ENCODE data around the gene GNAQ.

Gene GNAQ

DNA sequence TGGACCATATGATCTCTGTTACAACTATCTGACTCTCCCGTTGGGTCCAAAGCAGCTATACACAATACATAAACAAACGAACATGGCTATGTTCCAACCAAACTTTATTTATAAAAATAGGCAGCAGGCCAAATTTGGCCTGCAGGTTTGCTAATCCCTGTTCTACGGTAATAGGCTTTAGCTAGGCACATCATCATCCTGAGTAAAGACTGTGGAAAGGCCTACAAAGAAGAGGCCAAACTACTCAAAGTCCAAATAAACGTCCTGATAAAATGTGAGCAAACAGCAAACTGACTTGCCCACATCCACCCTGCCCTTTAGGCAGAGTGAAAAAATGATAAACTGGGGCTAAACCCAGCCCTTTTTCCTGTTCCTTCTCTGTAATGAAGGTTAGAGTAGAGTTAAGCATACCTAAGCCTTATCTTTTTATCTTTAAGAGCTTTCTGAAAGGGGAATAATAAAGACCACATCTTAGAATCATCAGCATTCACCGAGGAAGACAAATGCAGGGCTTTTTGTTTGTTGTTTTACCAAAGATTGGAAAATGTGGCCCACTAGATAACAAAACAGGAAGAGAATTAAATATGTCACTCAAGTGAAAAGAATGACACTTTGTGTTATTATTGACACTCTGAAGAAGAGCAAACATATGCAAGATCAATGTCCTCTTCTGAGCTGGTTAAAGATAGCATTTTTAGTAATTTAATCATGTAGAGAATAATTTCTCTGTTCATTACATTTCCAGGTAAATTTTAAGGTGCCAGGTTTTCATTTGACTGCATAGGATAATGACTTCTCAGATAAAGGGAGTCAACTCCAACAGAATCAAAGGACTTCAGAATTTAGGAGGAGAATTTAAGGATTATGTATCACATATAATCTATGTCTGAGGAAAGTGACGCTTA is 223.5 kb downstream of the GNAQ start:
- DNase-seq: no peak

DNA sequence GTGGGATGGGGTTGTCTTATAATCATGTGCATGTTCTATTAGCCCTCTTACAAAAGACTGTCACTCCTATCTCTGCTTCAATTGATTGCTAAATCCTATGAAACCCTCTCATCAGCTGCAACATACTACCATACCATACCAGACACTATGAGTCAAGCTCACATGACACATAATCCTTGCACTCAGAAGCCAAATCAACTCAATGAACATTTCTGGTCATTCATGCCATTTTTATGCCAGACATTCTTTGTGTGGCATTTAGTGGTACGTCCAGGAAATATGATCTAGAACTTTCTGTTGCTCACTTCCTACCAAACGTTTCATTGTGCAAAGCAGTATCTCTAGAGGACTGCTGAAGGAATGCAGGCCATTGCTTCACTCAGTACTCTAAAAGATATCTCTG is 224.3 kb downstream of the GNAQ start:
- DNase-seq: no peak

DNA sequence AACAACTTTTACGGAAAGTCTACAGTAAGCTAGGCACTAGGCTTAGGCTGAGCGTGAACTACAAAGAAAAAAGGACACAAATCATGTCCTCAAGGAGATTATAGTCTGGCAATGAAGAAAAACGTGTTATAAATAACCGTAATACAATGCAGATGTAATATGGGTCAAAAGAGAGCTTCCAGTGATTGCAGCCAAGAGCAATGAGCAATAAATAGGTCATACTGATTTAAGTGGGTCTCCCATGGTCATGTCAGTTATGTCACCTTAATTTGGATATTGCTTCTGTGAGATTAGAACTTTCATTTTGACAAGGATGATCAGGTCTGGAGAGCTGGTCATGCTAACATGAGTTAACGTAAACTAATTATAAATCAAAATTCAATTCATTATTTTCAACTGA is 224.9 kb downstream of the GNAQ start:
- DNase-seq: no peak

DNA sequence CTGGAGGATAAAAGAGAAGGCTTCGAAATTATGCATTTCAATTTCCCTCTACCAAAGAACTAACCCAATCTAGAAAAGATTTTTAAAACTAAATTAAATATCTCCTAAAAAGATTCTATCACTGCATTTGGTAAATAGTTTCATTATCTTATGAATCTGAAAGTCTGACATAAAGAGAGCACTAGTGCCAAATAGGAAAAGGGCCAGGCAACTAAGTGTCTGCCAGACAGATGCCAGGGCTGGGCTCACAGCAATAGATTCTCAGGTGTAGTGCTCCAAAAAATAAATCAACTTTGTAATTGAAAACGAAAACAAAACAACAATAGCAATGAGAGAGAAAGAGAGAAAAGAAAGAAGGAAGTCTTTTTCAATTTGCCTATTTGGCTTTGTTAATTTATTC is 225.8 kb downstream of the GNAQ start:
- no peak for DNase-seq

DNA sequence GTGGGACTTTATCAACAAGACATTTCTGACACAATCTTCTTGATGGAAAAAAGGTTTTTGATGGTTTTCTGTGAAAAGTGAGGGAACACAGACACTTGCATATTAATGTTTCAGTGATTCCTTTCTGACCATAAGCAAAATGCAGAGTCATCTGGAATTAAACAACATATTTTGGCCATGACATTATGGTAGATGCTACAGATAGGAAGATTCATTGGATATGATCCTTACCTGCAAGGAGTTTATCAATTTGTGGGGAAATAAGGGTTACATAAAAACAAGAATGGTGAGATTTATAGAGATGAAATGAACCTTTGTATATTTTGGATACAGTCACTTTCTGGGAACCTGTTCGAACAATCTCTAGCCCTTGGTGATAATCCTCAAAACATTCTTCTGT is 228.2 kb downstream of the GNAQ start:
- DNase-seq: no peak

DNA sequence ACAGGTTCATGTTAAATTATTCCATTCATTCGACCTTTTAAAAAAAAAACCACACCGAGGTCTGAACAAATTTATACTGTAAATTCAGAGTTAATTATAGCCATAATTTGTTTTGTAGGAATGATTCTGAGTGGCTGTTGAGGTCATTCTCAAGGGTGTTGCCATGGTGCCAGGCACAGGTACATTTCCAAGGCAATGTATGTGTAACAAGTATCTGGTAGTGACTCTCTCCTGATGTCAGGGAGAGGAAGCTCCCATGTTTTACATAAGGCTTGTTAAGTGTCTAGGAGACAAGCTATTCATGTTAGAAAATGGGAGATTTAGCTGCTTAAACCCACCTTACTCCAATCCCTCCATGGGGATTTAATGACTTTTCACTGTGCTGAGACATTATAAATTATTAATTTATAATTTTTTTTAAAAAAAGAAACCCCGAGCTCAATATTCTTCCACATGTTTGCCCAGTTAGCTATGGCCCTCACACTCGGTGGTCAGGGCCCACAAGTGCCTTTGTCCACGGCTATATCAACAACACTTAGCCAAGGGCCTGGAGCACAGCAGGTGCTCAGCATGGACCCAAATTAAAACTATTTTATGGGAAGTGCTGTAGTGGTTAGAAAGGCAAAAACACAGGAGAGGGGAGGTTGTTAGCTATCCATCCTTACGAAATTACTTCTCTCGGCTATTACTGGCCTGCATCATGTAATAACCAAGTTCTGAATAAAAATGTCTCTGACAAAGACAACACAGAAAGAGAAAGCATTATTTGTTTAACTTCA is 228.9 kb downstream of the GNAQ start:
- DNase-seq: no peak

DNA sequence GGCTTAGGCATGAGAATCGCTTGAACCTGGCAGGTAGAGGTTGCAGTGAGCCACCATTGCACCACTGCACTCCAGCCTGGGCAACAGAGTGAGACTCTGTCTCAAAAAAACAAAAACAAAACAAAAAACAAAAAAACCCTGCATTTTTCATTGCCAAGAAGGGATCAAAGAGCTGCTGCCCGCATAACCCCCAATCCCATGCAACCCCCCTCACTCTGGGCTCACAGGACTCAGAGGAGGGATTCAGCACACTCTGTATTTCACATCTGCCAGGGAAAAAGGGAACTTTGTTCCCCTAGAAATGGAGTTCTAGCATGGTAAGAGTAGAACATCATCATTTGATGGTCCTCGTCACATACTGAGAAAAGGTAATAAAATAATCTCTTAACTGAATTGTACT is 229.5 kb downstream of the GNAQ start:
- no peak for DNase-seq

DNA sequence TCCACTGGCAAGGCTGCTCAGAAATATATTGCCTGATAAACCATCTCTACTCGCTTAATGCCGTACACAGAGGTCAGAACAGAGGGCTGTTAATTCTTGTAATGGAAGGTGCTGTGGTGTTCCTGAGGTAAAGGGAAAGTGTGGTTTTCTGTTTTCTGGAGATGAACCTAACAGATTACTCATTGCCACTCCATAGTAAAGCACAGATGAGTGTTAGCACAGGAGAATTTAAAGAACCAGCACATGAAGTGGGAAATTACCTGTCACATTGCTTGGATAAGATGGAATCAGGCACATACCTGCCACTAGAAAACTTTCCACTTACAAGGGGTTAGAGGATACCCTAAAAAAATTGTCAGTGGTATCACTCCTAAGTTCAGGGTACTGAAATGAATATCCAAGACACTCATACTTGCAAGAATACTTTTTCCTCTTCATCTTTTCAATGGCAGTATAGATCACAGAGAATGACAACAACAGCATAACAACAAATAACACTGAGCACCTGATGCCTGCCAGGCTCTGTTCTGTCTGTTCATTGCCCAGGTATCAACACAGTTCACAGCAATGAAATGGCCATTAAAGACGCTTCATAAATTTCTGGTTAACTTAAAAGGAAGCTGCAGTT is 230.6 kb downstream of the GNAQ start:
- DNase-seq: no peak

DNA sequence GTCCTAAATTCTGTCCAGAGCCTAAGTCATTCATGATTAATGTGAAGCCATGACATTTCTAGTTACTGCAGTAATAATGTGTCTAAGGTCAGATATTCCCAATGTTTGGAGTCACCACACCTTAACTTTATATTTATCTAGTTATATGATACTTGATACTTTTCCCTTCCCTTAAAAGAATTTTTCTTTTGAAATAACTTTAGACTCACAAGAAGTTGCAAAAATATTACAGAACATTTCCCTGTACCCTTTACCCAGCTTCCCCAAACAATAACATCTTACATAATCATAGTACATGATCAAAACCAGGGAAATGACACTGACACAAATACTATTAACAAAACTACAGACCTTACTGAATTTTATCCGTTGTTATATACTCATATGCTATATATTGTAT is 233.5 kb downstream of the GNAQ start:
- no peak for DNase-seq

DNA sequence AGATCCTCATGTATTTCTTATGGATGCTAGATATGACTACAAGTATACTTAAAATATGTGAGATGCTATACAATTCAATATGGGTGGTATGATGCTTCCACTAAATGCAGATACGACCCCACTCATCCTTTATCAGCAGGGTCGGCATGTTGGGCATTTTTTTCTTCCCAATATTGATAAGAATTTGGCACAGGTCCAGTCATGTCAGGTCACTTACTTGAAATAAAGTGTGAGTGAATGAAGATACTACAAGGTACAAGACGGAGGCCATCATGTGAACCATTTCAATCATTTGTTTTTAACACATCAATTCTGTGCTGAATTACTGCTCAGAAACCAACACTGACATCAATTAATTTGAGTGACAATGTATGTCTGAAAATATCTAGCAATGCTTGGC is 236.6 kb downstream of the GNAQ start:
- DNase-seq: no peak

DNA sequence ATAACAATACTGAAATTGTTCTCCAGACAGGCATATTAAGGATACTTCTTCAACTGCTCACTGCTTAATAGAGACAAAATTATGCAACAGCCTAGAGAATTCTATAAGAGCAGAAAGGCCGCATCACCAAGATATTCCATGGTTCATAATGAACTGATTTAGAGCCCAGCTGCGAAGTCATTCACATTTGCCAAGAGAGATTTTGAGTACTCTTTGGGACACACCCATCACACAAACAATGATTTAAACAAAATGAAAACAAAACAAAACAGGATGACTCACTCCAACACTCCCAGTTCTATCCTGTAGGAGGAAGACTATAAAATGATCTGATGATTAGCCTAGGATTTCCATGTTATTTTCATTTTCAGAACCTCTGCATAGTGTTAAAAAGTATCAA is 237.8 kb downstream of the GNAQ start:
- DNase-seq: no peak

DNA sequence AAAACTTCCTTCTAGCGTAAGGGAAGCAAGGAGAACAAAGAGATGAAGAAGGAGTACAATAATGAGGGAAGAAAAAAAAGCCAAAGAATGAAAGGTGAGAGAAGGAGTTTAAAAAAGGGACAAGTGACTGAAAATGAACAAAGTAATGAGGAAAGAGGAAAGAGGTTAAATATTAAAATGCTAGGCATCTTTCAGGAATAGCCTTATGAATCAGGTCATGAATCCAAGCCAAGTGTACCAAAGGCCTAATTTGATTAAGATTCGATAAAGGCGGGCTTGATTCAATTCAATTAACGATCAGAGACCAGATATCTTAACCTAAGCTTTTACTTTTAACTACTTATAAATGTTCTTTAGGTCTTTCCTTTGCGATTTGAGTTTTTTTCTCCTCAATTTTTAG is 241.7 kb downstream of the GNAQ start:
- no peak for DNase-seq

DNA sequence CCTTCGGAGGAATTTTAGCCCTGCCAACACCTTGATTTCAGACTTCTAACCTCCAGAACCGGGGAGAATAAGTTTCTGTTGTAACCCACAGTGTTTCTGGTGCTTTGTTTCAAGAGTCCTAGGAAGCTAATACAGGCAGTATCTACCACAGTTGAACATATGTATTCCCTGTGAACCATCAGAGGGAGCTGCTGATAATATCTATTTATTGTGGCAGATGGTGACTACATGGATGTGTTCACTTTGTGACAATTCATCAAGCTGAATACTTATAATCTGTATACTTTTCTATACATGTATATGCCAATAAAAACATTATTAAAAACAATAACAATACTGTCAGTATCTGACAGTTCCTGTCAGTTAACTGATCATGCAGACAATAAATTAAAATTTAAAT is 246.3 kb downstream of the GNAQ start:
- no peak for DNase-seq

DNA sequence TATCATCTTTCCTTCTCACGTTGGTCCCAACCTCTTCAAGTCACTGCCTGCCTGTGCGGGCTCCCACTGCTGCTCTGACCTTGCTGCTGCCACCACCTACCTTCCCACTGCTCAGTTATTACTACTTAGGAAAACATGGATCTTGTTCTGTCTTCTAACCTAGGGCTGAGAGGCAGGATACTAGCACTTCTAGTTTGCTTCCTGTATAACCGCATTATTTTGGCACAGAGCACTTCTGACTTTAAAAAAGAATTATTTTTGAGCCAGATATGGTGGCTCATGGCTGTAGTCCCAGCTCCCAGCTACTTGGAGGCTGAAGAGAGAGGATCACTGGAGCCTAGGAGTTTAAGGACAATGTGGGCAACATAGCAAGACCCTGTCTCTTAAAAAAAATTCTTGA is 248.1 kb downstream of the GNAQ start:
- no peak for DNase-seq

DNA sequence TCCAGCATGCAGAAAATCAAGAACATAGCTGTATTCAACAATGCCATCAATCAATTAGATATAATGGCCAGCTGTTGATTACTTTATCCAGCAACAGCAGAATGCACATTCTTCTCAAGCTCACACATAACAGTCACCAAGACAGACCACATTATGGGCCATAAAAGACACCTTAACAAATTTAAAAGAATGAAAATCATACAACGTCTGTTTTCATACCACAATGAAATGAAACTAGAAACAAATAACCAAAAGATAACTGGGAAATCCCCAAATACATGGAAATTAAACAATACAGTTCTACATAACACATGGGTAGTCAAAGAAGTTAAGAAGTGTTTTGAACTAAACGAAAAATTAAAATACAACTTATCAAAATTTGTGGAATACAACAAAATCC is 252.6 kb downstream of the GNAQ start:
- DNase-seq: no peak

DNA sequence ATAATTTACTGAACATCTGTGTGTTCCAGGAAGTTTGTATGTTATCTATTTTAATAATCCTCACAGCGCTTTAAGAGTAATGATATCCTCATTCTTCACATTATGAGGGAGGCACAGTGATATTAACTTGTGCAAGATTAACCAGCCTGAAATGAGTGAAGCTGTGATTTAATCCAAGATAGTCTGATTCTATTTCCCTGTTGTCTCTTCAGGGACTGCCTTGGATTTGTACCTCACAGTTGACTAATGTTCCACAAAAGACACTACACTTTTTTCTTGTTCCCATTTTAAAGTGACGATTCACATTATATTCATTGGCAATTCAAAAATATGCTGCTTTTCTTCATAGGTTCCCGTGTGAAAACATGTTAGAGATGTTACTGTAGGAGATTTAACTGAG is 258.2 kb downstream of the GNAQ start:
- DNase-seq: no peak

DNA sequence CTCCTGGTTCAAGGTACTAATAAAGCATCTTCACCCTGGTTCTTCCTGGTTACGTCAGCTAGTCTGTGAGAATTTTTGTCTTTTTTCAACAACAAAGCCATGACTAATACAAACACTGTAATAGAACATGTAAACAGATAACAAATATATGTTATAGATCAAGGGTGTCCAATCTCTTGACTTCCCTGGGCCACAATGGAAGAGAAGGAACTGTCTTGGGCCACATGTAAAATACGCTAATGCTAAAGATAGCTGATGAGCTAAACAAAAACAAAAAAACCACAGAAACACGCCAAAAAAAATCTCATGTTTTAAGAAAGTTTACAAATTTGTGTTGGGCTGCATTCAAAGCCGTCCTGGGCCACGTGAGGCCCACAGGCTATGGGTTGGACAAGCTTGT is 259.0 kb downstream of the GNAQ start:
- DNase-seq: no peak

DNA sequence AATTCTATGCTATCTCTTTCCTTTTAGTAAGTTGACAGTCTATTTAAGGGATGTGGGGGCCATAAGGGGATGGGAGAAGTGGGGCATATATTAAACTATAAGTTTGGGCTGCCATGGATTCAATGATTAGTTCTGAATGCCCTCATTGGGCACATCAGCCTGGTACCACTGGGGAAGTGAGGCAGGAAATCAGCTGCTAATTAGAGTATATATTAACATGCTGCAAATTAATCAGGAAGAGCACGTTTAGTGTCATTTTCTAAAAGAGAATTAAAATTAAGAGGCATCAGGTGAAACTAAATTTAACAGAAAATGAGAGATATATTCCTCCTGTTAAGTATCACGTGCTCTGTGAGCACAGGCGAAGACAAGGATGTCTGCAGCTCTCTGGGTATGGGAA is 260.4 kb downstream of the GNAQ start:
- DNase-seq: no peak

DNA sequence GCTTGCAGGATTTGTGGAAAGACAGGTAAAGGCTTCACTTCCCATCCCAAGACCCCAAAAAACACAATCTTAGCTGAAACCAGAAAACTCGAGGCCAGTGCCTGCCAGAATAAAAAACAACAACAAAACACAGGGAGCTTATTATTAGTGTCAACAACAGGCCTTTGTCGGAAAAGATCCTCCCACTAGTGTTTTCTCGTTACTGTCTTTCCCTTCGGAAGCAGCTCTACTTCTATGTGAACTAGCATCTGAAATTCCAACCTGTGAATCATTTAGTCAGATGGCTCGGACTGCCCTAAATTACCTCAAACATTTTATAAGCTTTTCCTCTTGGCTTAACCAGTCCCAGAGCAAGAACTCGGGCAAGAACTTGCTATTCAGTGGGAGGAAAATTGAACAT is 261.3 kb downstream of the GNAQ start:
- no peak for DNase-seq

DNA sequence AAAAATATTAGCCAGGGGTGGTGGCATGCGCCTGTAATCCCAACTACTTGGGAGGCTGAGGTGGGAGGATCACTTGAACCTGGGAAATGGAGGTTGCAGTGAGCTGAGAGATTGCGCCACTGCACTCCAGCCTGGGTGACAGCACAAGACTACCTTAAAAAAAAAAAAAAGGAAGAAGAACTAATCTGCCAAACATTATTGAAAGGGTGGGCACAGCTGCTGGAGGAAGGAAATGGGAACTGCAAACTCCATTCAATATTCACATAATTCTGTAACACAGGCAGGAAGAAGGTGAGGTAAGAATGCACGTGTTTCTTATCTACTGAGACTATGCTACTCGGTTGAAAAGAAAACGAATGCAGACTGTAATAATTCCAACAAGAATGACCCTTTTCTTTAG is 262.4 kb downstream of the GNAQ start:
- DNase-seq: no peak

DNA sequence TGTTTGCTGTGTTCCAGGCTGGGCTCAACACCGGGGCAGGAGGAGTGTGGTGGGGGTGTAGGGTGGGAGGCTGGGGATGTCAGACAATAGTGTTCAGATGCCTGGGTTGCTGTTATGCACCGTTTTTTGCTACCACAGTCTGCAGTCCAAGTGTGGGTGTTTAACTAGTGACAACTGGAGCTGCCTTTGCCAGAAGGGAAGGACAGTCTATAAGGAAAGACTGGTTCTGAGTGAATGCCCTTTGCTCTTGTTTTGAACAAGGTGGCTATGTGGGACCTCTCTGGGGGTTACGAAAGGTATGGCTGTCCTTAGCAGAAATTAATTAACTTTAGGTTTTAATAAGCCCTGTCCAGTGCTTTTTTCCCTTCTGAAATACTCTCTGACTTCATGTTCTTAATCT is 265.0 kb downstream of the GNAQ start:
- DNase-seq: no peak

DNA sequence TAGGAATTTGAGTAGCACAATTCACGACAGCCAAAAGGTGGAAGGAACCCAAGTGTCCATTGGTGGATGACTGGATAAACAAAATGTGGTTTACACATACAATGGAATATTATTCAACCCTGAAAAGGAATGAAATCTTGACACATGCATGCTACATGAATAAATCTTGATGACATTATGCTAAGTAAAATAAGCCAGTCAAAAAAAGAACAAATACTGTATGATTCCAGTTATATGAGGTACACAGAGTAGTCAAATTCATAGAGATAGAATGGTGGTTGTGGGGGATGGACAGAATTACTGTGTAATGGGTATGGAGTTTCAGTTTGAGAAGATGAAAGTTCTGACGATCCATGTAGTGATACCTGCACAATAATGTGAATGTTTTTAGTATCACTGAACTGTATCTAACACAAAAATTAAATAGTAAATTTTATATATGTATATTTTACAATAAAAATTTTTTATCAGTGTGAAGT is 265.8 kb downstream of the GNAQ start:
- DNase-seq: no peak

DNA sequence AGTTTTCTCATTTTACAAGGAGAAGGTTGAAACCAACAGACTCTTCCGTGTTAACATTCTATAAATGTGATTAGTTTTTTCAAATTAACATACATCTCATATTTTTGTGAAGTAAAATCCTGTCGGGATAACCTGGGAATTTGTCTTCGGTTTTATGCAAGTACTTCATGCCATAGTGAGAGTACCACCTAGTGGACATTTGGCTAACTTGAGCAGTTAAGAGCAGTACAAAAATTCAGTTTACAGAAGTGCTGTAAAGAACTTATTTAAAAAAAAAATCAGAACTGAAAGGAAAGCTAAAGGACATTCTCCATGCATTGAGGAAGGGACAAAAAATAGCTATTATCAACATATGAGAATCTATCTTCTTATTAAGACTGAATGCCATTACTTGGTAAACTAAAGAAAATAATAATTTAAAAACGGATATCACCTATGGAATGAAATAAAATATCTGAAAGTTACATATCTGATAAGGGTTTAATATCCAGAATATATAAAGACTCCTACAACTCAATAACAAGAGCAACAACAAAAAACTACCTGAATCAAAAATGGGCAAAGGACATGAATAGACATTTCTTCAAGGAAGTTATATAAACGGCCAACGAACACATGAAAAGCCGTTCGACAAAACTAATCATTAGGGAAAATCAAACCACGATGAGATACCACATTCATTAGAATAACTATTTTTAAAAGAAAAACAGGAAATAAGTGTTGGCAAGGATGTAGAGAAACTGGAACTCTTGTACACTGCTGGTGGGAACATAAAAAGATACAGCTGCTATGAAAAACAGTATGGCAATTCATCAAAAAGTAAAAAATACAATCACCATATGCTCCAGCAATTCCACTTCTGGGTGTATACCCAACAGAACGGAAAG is 266.5 kb downstream of the GNAQ start:
- no peak for DNase-seq
